Lung (tissue), 12 donors: Measurements from ENCODE around the gene RABGAP1. TPM values are rescaled to one million over a fixed set of nuclear protein-coding genes. Genes with fewer than 3 reads are reported as not detected.

Experiments used
- ATAC-seq: fragments of 200-7000 bp; cut with Tn5 transposase; one replicate; pipeline ENCODE4 v1.9.1; 2020; ENCODE audit warnings: moderate number of reproducible peaks; ENCODE audit not compliant: insufficient read depth, low FRiP score
- DNase-seq, 3 donors: peaks; one replicate each; pipeline ENCODE4 v3.0.0-alpha.2; 2013 to 2017
- H3K27ac ChIP-seq, 2 donors: one replicate each; pipeline ENCODE4 v1.5.1; 2013; ENCODE audit warnings: mild to moderate bottlenecking in 2 of 2, moderate library complexity in 2 of 2, control low read depth in 1 of 2, inconsistent platforms in 1 of 2, low read depth in 1 of 2, low read length in 1 of 2
- H3K27me3 ChIP-seq, 3 donors: one replicate each; pipeline ENCODE4 v1.5.1; 2013; ENCODE audit warnings: low read length in 2 of 3; ENCODE audit not compliant: control insufficient read depth in 3 of 3, insufficient read depth in 3 of 3
- H3K36me3 ChIP-seq, 4 donors: one replicate each; pipeline ENCODE4 v1.5.1; 2013; ENCODE audit warnings: low read length in 4 of 4, mild to moderate bottlenecking in 1 of 4, moderate library complexity in 1 of 4; ENCODE audit not compliant: control insufficient read depth in 4 of 4, insufficient read depth in 4 of 4
- H3K4me1 ChIP-seq, 5 donors: one replicate each; pipeline ENCODE4 v1.5.1; 2013; ENCODE audit warnings: low read length in 5 of 5, mild to moderate bottlenecking in 2 of 5, moderate library complexity in 1 of 5; ENCODE audit not compliant: control insufficient read depth in 5 of 5, insufficient read depth in 5 of 5
- H3K4me3 ChIP-seq: one replicate; pipeline ENCODE4 v1.5.1; 2013; ENCODE audit warnings: mild to moderate bottlenecking, control low read depth, moderate library complexity
- H3K9ac ChIP-seq, 2 donors: one replicate each; pipeline ENCODE4 v1.5.1; 2013; ENCODE audit warnings: low read length in 2 of 2, control low read depth in 1 of 2; ENCODE audit not compliant: insufficient read depth in 1 of 2
- H3K9me3 ChIP-seq, 4 donors: one replicate each; pipeline ENCODE4 v1.5.1; 2013; ENCODE audit warnings: low read length in 3 of 4, mild to moderate bottlenecking in 1 of 4, moderate library complexity in 1 of 4; ENCODE audit not compliant: control insufficient read depth in 4 of 4, insufficient read depth in 3 of 4
- WGBS, 2 donors: extraction: QIAGEN DNeasy Blood & Tissue Kit; methylation state at CpG; one replicate each; pipeline ENCODE4 v1.1.7; 2013; 5-methylcytosine and 5-hydroxymethylcytosine counted together
- polyA plus RNA-seq, 2 donors: library from polyadenylated mRNA; stranded (reverse); fragments of 200-250 nt; gene quantifications; one replicate each; pipeline ENCODE4 v1.2.1, GENCODE V29; 2013
- total RNA-seq, 2 donors: library from RNA; depleted of rRNA in 1 of 2; stranded (reverse); fragments of >200 nt in 1 of 2; gene quantifications; one replicate each; pipeline ENCODE4 v1.2.1, GENCODE V29; 2014 to 2021
- TF ChIP-seq, protein P1 (sequence below): IDR thresholded peaks from 2 replicates; pipeline ENCODE4 v1.5.1; 2012; ENCODE audit warnings: mild to moderate bottlenecking; ENCODE audit errors: control extremely low read depth, extremely low read depth
- donor health status: control.
- donor health status: control.
- donor health status: Bipolar disorder and iron deficiency.
- donor health status: healthy.
- donor health status: DM: yes; HTN: yes; CAD: no.

The RABGAP1 gene
- total and polyA plus RNA-seq, 4 donors = 9.6 to 103 (median 34.9) TPM

DNA sequence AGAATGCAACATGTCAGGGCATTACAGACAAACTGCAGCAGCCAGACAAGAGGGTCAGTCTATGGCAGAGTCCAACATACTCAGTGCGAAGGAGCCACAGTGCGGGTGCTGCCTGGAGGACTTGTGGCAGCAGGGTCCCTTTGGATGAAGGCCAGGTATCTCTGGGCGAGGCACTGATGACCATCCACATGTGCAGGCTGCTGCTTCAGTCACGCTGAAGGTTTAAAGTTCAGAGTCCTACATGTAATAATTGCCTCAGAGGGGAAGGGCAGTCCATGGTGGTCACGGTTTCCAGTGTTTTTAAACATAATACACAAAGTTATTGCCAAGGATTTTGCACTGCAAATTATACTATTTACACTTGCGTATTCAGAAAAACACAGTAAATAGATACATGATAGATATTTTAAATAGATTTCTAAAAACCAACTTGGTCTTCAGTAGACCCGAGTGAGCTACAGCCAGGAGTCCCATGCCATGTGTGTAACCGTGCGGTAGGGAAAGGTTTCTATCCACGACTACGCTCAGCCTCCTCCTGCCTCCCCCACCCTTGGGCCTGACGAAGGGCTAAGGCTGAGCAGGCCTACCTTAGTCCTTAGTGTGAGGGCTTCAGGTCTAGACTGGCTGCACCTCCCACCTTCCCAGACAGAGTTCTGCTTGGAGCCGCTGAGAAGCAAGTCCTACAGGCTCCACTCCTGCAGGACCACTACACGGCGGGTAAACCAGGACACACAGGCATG is 168.9 kb downstream of the RABGAP1 start:
- DNase-seq (no peak), ATAC-seq (no peak)
- no peak overlapping the region for H3K27ac ChIP-seq
- WGBS, 2 donors = 91 to 94% methylated on average over 15 of the region's 15 CpGs
- peaks cover 0 to 4% (median 0%) of the 10 kb centered on the region in 5 donors for H3K4me1 ChIP-seq
- H3K9me3 ChIP-seq = no peaks in the 10 kb centered on the region
- H3K4me3 ChIP-seq = no peak overlapping the region
- TF ChIP-seq, protein P1, sequence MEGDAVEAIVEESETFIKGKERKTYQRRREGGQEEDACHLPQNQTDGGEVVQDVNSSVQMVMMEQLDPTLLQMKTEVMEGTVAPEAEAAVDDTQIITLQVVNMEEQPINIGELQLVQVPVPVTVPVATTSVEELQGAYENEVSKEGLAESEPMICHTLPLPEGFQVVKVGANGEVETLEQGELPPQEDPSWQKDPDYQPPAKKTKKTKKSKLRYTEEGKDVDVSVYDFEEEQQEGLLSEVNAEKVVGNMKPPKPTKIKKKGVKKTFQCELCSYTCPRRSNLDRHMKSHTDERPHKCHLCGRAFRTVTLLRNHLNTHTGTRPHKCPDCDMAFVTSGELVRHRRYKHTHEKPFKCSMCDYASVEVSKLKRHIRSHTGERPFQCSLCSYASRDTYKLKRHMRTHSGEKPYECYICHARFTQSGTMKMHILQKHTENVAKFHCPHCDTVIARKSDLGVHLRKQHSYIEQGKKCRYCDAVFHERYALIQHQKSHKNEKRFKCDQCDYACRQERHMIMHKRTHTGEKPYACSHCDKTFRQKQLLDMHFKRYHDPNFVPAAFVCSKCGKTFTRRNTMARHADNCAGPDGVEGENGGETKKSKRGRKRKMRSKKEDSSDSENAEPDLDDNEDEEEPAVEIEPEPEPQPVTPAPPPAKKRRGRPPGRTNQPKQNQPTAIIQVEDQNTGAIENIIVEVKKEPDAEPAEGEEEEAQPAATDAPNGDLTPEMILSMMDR = no peak
- no peaks in the 10 kb centered on the region for H3K27me3 ChIP-seq
- H3K36me3 ChIP-seq = peaks cover 3 to 28% (median 9%) of the 10 kb centered on the region in 4 donors
- H3K9ac ChIP-seq = no peak overlapping the region

- Histone ChIP-seq H3K4me3 (no peak overlapping the region), H3K27ac (no peak overlapping the region), H3K4me1 (peaks cover 0 to 4% (median 0%) of the 10 kb centered on the region in 5 donors), H3K9ac (no peak overlapping the region), H3K36me3 (peaks cover 3 to 26% (median 9%) of the 10 kb centered on the region in 4 donors), H3K9me3 (no peaks in the 10 kb centered on the region), H3K27me3 (no peaks in the 10 kb centered on the region)
- DNase-seq = peak in 1 of 3 donors; percentile 12
- 48 to 51% methylated on average over 8 of the region's 8 CpGs for WGBS, 2 donors
- no peak for ATAC-seq
- TF ChIP-seq, protein P1 = no peak
Measured at GRCh38 chr9:123111427-123112014, 170.7 kb downstream of the RABGAP1 start.

- H3K27me3 ChIP-seq = no peaks in the 10 kb centered on the region
- H3K36me3 ChIP-seq = peaks cover 1 to 23% (median 8%) of the 10 kb centered on the region in 4 donors
- H3K4me1 ChIP-seq = peaks cover 0 to 4% (median 0%) of the 10 kb centered on the region in 5 donors
- no peak overlapping the region for H3K4me3 ChIP-seq
- 71 to 73% methylated on average over 43 of the region's 43 CpGs for WGBS, 2 donors
- H3K9ac ChIP-seq = no peak overlapping the region
- no peaks in the 10 kb centered on the region for H3K9me3 ChIP-seq
- peak in 1 of 3 donors; percentile 12 for DNase-seq
- TF ChIP-seq, protein P1 = no peak
- H3K27ac ChIP-seq = no peak overlapping the region
- ATAC-seq = no peak
Measured at GRCh38 chr9:123112015-123112975, 171.5 kb downstream of the RABGAP1 start.
